ENCODE data around the gene MGAT4A. TPM values are rescaled to one million over a fixed set of nuclear protein-coding genes. Genes with fewer than 3 reads are reported as not detected.
A peak's percentile ranks its signal among the peaks of the same experiment; 100 is the strongest.

MGAT4A gene
- total and polyA plus RNA-seq, 2 of the 13 experiments (the other 11 are each of a cell fraction or from before 2014, with no cell fraction given): 47.2 to 90.9 TPM

DNA sequence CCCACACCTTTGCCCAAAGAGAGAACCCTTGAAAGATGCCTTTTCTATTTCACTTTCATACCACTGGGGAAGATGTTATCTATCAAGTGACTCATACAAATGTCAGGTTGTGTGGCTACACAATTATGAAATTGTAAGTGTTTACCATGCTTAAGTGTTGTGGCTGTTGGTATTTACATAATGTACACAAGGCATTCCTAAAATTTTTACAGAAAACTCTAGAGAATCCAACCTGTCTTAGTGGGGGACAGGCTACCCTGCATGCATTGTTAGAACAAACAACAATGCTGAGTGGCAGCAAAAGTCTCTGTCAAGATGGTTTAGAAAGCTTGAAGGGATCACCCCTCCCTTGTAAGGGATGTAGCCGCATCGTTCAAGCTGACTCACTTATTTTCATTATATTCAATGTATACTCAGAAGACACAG is 5.5 kb upstream of the MGAT4A start (continued):
- TF ChIP-seq, protein P1, sequence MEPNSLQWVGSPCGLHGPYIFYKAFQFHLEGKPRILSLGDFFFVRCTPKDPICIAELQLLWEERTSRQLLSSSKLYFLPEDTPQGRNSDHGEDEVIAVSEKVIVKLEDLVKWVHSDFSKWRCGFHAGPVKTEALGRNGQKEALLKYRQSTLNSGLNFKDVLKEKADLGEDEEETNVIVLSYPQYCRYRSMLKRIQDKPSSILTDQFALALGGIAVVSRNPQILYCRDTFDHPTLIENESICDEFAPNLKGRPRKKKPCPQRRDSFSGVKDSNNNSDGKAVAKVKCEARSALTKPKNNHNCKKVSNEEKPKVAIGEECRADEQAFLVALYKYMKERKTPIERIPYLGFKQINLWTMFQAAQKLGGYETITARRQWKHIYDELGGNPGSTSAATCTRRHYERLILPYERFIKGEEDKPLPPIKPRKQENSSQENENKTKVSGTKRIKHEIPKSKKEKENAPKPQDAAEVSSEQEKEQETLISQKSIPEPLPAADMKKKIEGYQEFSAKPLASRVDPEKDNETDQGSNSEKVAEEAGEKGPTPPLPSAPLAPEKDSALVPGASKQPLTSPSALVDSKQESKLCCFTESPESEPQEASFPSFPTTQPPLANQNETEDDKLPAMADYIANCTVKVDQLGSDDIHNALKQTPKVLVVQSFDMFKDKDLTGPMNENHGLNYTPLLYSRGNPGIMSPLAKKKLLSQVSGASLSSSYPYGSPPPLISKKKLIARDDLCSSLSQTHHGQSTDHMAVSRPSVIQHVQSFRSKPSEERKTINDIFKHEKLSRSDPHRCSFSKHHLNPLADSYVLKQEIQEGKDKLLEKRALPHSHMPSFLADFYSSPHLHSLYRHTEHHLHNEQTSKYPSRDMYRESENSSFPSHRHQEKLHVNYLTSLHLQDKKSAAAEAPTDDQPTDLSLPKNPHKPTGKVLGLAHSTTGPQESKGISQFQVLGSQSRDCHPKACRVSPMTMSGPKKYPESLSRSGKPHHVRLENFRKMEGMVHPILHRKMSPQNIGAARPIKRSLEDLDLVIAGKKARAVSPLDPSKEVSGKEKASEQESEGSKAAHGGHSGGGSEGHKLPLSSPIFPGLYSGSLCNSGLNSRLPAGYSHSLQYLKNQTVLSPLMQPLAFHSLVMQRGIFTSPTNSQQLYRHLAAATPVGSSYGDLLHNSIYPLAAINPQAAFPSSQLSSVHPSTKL (CRISPR knock-in tag; IDR thresholded peaks at IDR 0.05): peak; percentile 46
- no peak for TF ChIP-seq FOXP1 (IDR thresholded peaks at IDR 0.05)
- TF ChIP-seq FOXP1 (CRISPR knock-in tag; IDR thresholded peaks at IDR 0.05): peak; percentile 77
- TF ChIP-seq ZFP37 (CRISPR knock-in tag; IDR thresholded peaks at IDR 0.05; ENCODE audit: borderline replicate concordance): no peak
- no peak for TF ChIP-seq RAD21 (CRISPR knock-in tag; IDR thresholded peaks at IDR 0.05)
- TF ChIP-seq SP140L (CRISPR knock-in tag; IDR thresholded peaks at IDR 0.05; ENCODE audit: borderline replicate concordance): no peak
- TF ChIP-seq HNRNPH1 (optimal IDR thresholded peaks at IDR 0.05; ENCODE audit: low read depth, low read length): no peak
- 0 out of 2 replicates have a peak, but pooled peaks have one; percentile 7 for TF ChIP-seq RARA (CRISPR knock-in tag; IDR thresholded peaks at IDR 0.05)
- TF ChIP-seq, protein P2, sequence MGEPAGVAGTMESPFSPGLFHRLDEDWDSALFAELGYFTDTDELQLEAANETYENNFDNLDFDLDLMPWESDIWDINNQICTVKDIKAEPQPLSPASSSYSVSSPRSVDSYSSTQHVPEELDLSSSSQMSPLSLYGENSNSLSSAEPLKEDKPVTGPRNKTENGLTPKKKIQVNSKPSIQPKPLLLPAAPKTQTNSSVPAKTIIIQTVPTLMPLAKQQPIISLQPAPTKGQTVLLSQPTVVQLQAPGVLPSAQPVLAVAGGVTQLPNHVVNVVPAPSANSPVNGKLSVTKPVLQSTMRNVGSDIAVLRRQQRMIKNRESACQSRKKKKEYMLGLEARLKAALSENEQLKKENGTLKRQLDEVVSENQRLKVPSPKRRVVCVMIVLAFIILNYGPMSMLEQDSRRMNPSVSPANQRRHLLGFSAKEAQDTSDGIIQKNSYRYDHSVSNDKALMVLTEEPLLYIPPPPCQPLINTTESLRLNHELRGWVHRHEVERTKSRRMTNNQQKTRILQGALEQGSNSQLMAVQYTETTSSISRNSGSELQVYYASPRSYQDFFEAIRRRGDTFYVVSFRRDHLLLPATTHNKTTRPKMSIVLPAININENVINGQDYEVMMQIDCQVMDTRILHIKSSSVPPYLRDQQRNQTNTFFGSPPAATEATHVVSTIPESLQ (CRISPR knock-in tag; conservative IDR thresholded peaks at IDR 0.05): no peak
- TF ChIP-seq, protein P3, sequence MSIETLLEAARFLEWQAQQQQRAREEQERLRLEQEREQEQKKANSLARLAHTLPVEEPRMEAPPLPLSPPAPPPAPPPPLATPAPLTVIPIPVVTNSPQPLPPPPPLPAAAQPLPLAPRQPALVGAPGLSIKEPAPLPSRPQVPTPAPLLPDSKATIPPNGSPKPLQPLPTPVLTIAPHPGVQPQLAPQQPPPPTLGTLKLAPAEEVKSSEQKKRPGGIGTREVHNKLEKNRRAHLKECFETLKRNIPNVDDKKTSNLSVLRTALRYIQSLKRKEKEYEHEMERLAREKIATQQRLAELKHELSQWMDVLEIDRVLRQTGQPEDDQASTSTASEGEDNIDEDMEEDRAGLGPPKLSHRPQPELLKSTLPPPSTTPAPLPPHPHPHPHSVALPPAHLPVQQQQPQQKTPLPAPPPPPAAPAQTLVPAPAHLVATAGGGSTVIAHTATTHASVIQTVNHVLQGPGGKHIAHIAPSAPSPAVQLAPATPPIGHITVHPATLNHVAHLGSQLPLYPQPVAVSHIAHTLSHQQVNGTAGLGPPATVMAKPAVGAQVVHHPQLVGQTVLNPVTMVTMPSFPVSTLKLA (IDR thresholded peaks at IDR 0.05): no peak
- TF ChIP-seq BCL6 (CRISPR knock-in tag; IDR thresholded peaks at IDR 0.05): peak; percentile 29; the same call in 1 of the 2 replicates
- TF ChIP-seq, protein P4, sequence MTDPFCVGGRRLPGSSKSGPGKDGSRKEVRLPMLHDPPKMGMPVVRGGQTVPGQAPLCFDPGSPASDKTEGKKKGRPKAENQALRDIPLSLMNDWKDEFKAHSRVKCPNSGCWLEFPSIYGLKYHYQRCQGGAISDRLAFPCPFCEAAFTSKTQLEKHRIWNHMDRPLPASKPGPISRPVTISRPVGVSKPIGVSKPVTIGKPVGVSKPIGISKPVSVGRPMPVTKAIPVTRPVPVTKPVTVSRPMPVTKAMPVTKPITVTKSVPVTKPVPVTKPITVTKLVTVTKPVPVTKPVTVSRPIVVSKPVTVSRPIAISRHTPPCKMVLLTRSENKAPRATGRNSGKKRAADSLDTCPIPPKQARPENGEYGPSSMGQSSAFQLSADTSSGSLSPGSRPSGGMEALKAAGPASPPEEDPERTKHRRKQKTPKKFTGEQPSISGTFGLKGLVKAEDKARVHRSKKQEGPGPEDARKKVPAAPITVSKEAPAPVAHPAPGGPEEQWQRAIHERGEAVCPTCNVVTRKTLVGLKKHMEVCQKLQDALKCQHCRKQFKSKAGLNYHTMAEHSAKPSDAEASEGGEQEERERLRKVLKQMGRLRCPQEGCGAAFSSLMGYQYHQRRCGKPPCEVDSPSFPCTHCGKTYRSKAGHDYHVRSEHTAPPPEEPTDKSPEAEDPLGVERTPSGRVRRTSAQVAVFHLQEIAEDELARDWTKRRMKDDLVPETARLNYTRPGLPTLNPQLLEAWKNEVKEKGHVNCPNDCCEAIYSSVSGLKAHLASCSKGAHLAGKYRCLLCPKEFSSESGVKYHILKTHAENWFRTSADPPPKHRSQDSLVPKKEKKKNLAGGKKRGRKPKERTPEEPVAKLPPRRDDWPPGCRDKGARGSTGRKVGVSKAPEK (CRISPR knock-in tag; IDR thresholded peaks at IDR 0.05; ENCODE audit: borderline replicate concordance): no peak
- no peak for TF ChIP-seq ZNF251 (CRISPR knock-in tag; IDR thresholded peaks at IDR 0.05)
- TF ChIP-seq FOXA3 (CRISPR knock-in tag; IDR thresholded peaks at IDR 0.05): peak; percentile 80
- no peak for TF ChIP-seq ZNF530 (CRISPR knock-in tag; IDR thresholded peaks at IDR 0.05; ENCODE audit: low read depth)
- no peak for TF ChIP-seq ZNF672 (CRISPR knock-in tag; IDR thresholded peaks at IDR 0.05)
- TF ChIP-seq POLR2AphosphoS5 (IDR thresholded peaks at IDR 0.05; ENCODE audit: low read depth, low read length): no peak
- TF ChIP-seq TEAD3 (CRISPR knock-in tag; optimal IDR thresholded peaks at IDR 0.05; ENCODE audit: borderline replicate concordance): peak; percentile 32
- TF ChIP-seq MTA1 (CRISPR knock-in tag; IDR thresholded peaks at IDR 0.05; ENCODE audit: borderline replicate concordance): no peak
- TF ChIP-seq ZNF337 (CRISPR knock-in tag; IDR thresholded peaks at IDR 0.05; ENCODE audit: borderline replicate concordance, low read depth): no peak
